K562 (cell line): ENCODE results near the gene ODAD4. TPM values are rescaled to one million over a fixed set of nuclear protein-coding genes. Genes with fewer than 3 reads are reported as not detected.

Experiments used
- ATAC-seq: fragments of 200-7000 bp; cut with Tn5 transposase; 3 replicates; pipeline ENCODE4 v1.9.1; 2020; ENCODE audit warnings: moderate library complexity
- BruUV-seq: library from RNA; stranded (reverse); fragments of 400-500 nt; replicated peaks from 2 replicates; lab custom pipeline; 2021; lab: Mats Ljungman, UMichigan
- CTCF ChIA-PET: fragments of 300-600 bp; formaldehyde crosslinking; extraction: SDS; loops from one replicate; lab custom pipeline; 2021; ENCODE audit warnings: low intra/inter-chr PET ratio; lab: Yijun Ruan, JAX
- POLR2A ChIA-PET: fragments of 300-600, 350-650 bp; sonication (Branson Sonifier 250); formaldehyde crosslinking; extraction: SDS; loops from one replicate; lab custom pipeline; 2021; ENCODE audit warnings: antibody characterized with exemption, inconsistent platforms; lab: Yijun Ruan, JAX
- DNase-seq, 4 experiments: peaks; one replicate each; pipeline versions ENCODE4 v3.0.0 to v3.0.0-alpha.2; 2011 to 2018; ENCODE audit warnings: low spot score in 3 of 4, mixed read lengths in 3 of 4; ENCODE audit errors: extremely low read depth in 1 of 4
- FAIRE-seq: peaks from 2 replicates; lab custom pipeline; 2011; peaks lifted over from hg19 to GRCh38; lab: Jason Lieb, UNC
- H2AFZ ChIP-seq: 2 replicates; pipeline ENCODE4 v1.6.0; 2011; ENCODE audit warnings: low read depth, low read length, control low read depth, inconsistent platforms
- H3K27ac ChIP-seq: fragments of 200-600 bp; 3 replicates; pipeline ENCODE4 v1.8.0; 2011; ENCODE audit warnings: low read depth, mild to moderate bottlenecking, control low read depth, inconsistent platforms, low read length, moderate library complexity, mixed read lengths; ENCODE audit errors: extremely low read depth
- H3K27me3 ChIP-seq, 2 experiments: fragments of 300-600 bp in 1 of 2; 2 replicates in 1 of 2; 3 replicates in 1 of 2; pipeline versions ENCODE4 v1.6.0 to v1.8.0; 2011; ENCODE audit warnings: inconsistent platforms in 2 of 2, low read length in 2 of 2, mild to moderate bottlenecking in 1 of 2, mixed read lengths in 1 of 2, moderate library complexity in 1 of 2; ENCODE audit not compliant: control insufficient read depth in 2 of 2, insufficient read depth in 2 of 2
- H3K36me3 ChIP-seq: fragments of 300-600 bp; 3 replicates; pipeline ENCODE4 v1.8.0; 2011; ENCODE audit warnings: mild to moderate bottlenecking, low read length, inconsistent platforms; ENCODE audit not compliant: control insufficient read depth, insufficient read depth
- H3K4me1 ChIP-seq, 2 experiments: fragments of 200-600 bp in 1 of 2; replicated peaks in 1 of 2; 2 replicates in 1 of 2; 3 replicates in 1 of 2; pipeline versions ENCODE4 v1.5.1 to v1.8.0; 2011; ENCODE audit warnings: inconsistent platforms in 2 of 2, low read length in 2 of 2, mild to moderate bottlenecking in 1 of 2, mixed read lengths in 1 of 2, moderate library complexity in 1 of 2; ENCODE audit not compliant: control insufficient read depth in 2 of 2, insufficient read depth in 2 of 2
- H3K4me2 ChIP-seq: 2 replicates; pipeline ENCODE4 v1.6.1; 2011; ENCODE audit warnings: low read length, control low read depth, inconsistent platforms, mixed read lengths; ENCODE audit not compliant: insufficient read depth
- H3K4me3 ChIP-seq: fragments of 200-600 bp; sonication (generic), shearing (Covaris generic); 2 replicates; pipeline ENCODE4 v1.5.1; 2016; ENCODE audit warnings: control low read depth, inconsistent platforms
- H3K79me2 ChIP-seq: fragments of 200-600 bp; 3 replicates; pipeline ENCODE4 v1.8.0; 2011; ENCODE audit warnings: low read length, inconsistent platforms; ENCODE audit not compliant: control insufficient read depth, insufficient read depth
- H3K9ac ChIP-seq, 2 experiments: 2 replicates each; pipeline versions ENCODE4 v1.6.0 to v1.6.1; 2011; ENCODE audit warnings: low read depth in 2 of 2, low read length in 2 of 2, control low read depth in 1 of 2, inconsistent platforms in 1 of 2, mild to moderate bottlenecking in 1 of 2, mixed read lengths in 1 of 2; ENCODE audit not compliant: insufficient read depth in 1 of 2
- H3K9me1 ChIP-seq: one replicate; pipeline ENCODE4 v1.6.0; 2011; ENCODE audit warnings: inconsistent platforms, mild to moderate bottlenecking, low read length, moderate library complexity; ENCODE audit not compliant: control insufficient read depth, insufficient read depth
- H3K9me3 ChIP-seq: replicated peaks from 2 replicates; pipeline ENCODE4 v1.5.1; 2011; ENCODE audit warnings: low read depth, low read length, inconsistent platforms; ENCODE audit not compliant: control insufficient read depth, insufficient read depth
- H4K20me1 ChIP-seq: replicated peaks from 2 replicates; pipeline ENCODE4 v1.6.1; 2011; ENCODE audit warnings: low read length, inconsistent platforms, mixed read lengths; ENCODE audit not compliant: control insufficient read depth, insufficient read depth
- CBX8 ChIP-seq: fragments of 200-600 bp; sonication (generic); IDR thresholded peaks from 2 replicates; pipeline ENCODE4 v1.6.1; 2012; ENCODE audit warnings: borderline replicate concordance, mixed run types, low read depth, mild to moderate bottlenecking, moderate library complexity, mixed read lengths, low read length, control low read depth, inconsistent platforms; ENCODE audit not compliant: poor library complexity, severe bottlenecking; ENCODE audit errors: extremely low read depth
- E2F3 ChIP-seq: fragments of 250-450 bp; sonication (Bioruptor Pico); IDR thresholded peaks from 2 replicates; pipeline ENCODE4 v1.4.0; 2020; ENCODE audit warnings: mild to moderate bottlenecking
- HNRNPK ChIP-seq: fragments of 200-400 bp; formaldehyde crosslinking; IDR thresholded peaks from one replicate; pipeline ENCODE4 v1.6.1; 2018; ENCODE audit warnings: mild to moderate bottlenecking, low read depth, low read length; ENCODE audit not compliant: poor library complexity, severe bottlenecking
- IFI16 ChIP-seq: fragments of 250-450 bp; sonication (Bioruptor Pico); IDR thresholded peaks from 2 replicates; pipeline ENCODE4 v2.1.2; 2022; ENCODE audit warnings: mild to moderate bottlenecking, inconsistent platforms
- MCM2 ChIP-seq: fragments of 450-650 bp; IDR thresholded peaks from 2 replicates; pipeline ENCODE4 v1.6.1; 2017; ENCODE audit warnings: low read depth, mild to moderate bottlenecking
- PATZ1 ChIP-seq: fragments of 250-450 bp; sonication (Bioruptor Pico); IDR thresholded peaks from 2 replicates; pipeline ENCODE4 v1.5.0; 2020; ENCODE audit warnings: mild to moderate bottlenecking, borderline replicate concordance
- TFAP4 ChIP-seq: sonication (generic); formaldehyde crosslinking; IDR thresholded peaks from 2 replicates; pipeline ENCODE4 v1.8.0; 2022; ENCODE audit warnings: missing genetic modification reagents, mild to moderate bottlenecking, moderate library complexity, borderline replicate concordance
- ZNF507 ChIP-seq: conservative IDR thresholded peaks from 2 replicates; pipeline ENCODE4 v1.6.1; 2017; ENCODE audit warnings: missing genetic modification characterization, missing compliant biosample characterization
- ZNF696 ChIP-seq: fragments of 250-450 bp; sonication (Bioruptor Pico); conservative IDR thresholded peaks from 2 replicates; pipeline ENCODE4 v1.4.0; 2020; ENCODE audit warnings: mild to moderate bottlenecking, moderate library complexity
- WGBS: fragments of 100-300 bp; shearing (Covaris generic); methylation state at CpG from one replicate; pipeline ENCODE4 v1.1.6; 2016; ENCODE audit warnings: low coverage, mixed read lengths; ENCODE audit not compliant: insufficient coverage; ENCODE audit errors: missing lambda C conversion rate; 5-methylcytosine and 5-hydroxymethylcytosine counted together
- in situ Hi-C: fragments of 300-500 bp; cut with MboI; formaldehyde crosslinking; loops from 4 replicates; pipeline ENCODE4 v1.15.0; 2018; ENCODE audit warnings: inconsistent platforms, mixed read lengths
- intact Hi-C: fragments of 100-400 bp; cut with micrococcal nuclease; formaldehyde crosslinking; loops from 2 replicates; pipeline ENCODE4 v1.14.2; 2022
- polyA plus RNA-seq, 8 experiments: library from polyadenylated mRNA; depleted of rRNA in 4 of 8; stranded (reverse) in 5 of 8; unstranded in 3 of 8; fragments of >200 nt; fragmentation: Nextera tagmentation in 2 of 8; fragmentation: Illumina TruSeq in 1 of 8; extraction: Ambion mirVana in 2 of 8; extraction: Trizol in 1 of 8; gene quantifications; 2 replicates each; pipeline versions ENCODE4 v1.2.1 to v1.2.3, GENCODE V29; 2011 to 2014; ENCODE audit warnings: inconsistent platforms in 1 of 8, missing spikeins in 1 of 8
- total RNA-seq, 7 experiments: library from RNA; depleted of rRNA in 6 of 7; stranded (reverse); fragments of >200 nt in 6 of 7; fragmentation: Illumina TruSeq in 2 of 7; extraction: Trizol in 2 of 7; gene quantifications; 2 replicates each; pipeline versions ENCODE4 v1.2.1 to v1.2.3, GENCODE V29; 2011 to 2021; ENCODE audit warnings: low replicate concordance in 1 of 7

The ODAD4 gene
- total and polyA plus RNA-seq, 9 of the 15 experiments (the other 6 are each of a cell fraction or from before 2014, with no cell fraction given) = 0.09 to 0.98 (median 0.51) TPM

- TF ChIP-seq TFAP4 (CRISPR knock-in tag) (no peak), MCM2 (no peak), ZNF507 (tag) (no peak), IFI16 (no peak)
- TF ChIP-seq, all 486 proteins: peak for 0
These were observed 71.9 kb downstream of the ODAD4 start (continued) for GRCh38 chr17:42002175-42002791.

- no peak for TF ChIP-seq ZNF696 (CRISPR knock-in tag)
- no peak for TF ChIP-seq E2F3 (CRISPR knock-in tag)
- TF ChIP-seq CBX8 = no peak
- TF ChIP-seq HNRNPK = no peak
- TF ChIP-seq PATZ1 (CRISPR knock-in tag) = no peak
- Histone ChIP-seq H4K20me1 (peaks cover 19% of the 10 kb centered on the region; the same call in 1 of the 2 replicates), H3K36me3 (peaks cover 68% of the 10 kb centered on the region), H3K9ac (no peak overlapping the region), H3K9me3 (no peaks in the 10 kb centered on the region), H3K4me1 (no peaks in the 10 kb centered on the region; a peak in 1 of 5 replicates), H3K4me3 (no peak overlapping the region), H3K79me2 (peaks cover 70% of the 10 kb centered on the region), H2AFZ (no peak overlapping the region), H3K27me3 (no peaks in the 10 kb centered on the region), H3K27ac (no peak overlapping the region), H3K9me1 (no peaks in the 10 kb centered on the region), H3K4me2 (no peak overlapping the region)
- no peak for ATAC-seq
- DNase-seq = no peak
- BruUV-seq = no TSS peak
- in situ Hi-C loops = no loop called here
- WGBS = 68% methylated on average over 3 of the region's 3 CpGs
- POLR2A ChIA-PET = interaction anchor here (0.7 to 4.3 kb wide), 5 partner anchors 14 to 113 kb away, joined by 3 to 37 read pairs (median 3); partner anchors contain the start of genes CNP and DNAJC7
- FAIRE-seq = no peak
- CTCF ChIA-PET = no interaction called here
- intact Hi-C loops = no loop called here
These were observed 72.4 kb downstream of the ODAD4 start for GRCh38 chr17:42002792-42003301.
